Left lung (tissue), 10 donors: ENCODE measurements around the gene SYNGR4. TPM values are rescaled to one million over a fixed set of nuclear protein-coding genes. Genes with fewer than 3 reads are reported as not detected.
A peak's percentile ranks its signal among the peaks of the same experiment; 100 is the strongest.

ENCODE experiments used
- ATAC-seq: fragments of 200-7000 bp; cut with Tn5 transposase; one replicate; pipeline ENCODE4 v1.9.1; 2020; ENCODE audit warnings: moderate library complexity
- DNase-seq, 4 donors: peaks; one replicate each; pipeline ENCODE4 v3.0.0-alpha.2; 2013 to 2020
- H3K27ac ChIP-seq, 2 donors: fragments of 200-600 bp; sonication (generic) in 1 of 2; one replicate each; pipeline versions ENCODE4 v1.5.0 to v1.8.0; 2020 to 2021
- H3K27me3 ChIP-seq, 2 donors: fragments of 200-600 bp; sonication (generic) in 1 of 2; one replicate each; pipeline versions ENCODE4 v1.5.0 to v1.8.0; 2020 to 2021
- H3K36me3 ChIP-seq, 2 donors: fragments of 200-600 bp; sonication (generic) in 1 of 2; one replicate each; pipeline versions ENCODE4 v1.5.0 to v1.8.0; 2020 to 2021
- H3K4me1 ChIP-seq, 2 donors: fragments of 200-600 bp; one replicate each; pipeline ENCODE4 v1.8.0; 2021
- H3K4me3 ChIP-seq, 2 donors: fragments of 200-600 bp; sonication (generic) in 1 of 2; one replicate each; pipeline versions ENCODE4 v1.5.0 to v1.8.0; 2020 to 2021; ENCODE audit warnings: mild to moderate bottlenecking in 1 of 2
- H3K9me3 ChIP-seq, 2 donors: fragments of 200-600 bp; sonication (generic) in 1 of 2; one replicate each; pipeline versions ENCODE4 v1.5.0 to v1.8.0; 2020 to 2021
- CTCF ChIP-seq, 2 donors: fragments of 200-600 bp; sonication (generic) in 1 of 2; IDR thresholded peaks; one replicate each; pipeline versions ENCODE4 v1.5.0 to v1.8.0; 2021; ENCODE audit warnings: antibody characterized with exemption in 2 of 2
- intact Hi-C, 2 donors: fragments of 100-400 bp; cut with DNase I; formaldehyde crosslinking; loops; one replicate each; pipeline versions ENCODE4 v1.11.2 to v1.14.2; 2022
- polyA plus RNA-seq, 6 donors: library from polyadenylated mRNA; unstranded; fragments of 120-200 nt; gene quantifications; one replicate each; pipeline ENCODE4 v1.2.1, GENCODE V29; 2013; ENCODE audit not compliant: insufficient read length in 6 of 6
- total RNA-seq, 2 donors: library from RNA; stranded (reverse); fragmentation: NEBNext Ultra II Directional; extraction: Animal tissue kit (Norgen Biotek cat#: 25700); gene quantifications; one replicate each; pipeline ENCODE4 v1.2.1, GENCODE V29; 2021
- donor health status: DM: no; HTN: yes; CAD: no.
- donor health status: DM: no; HTN: no; CAD: no.

Gene SYNGR4
- total and polyA plus RNA-seq, 8 donors = 0.14 to 0.65 TPM; not detected in 6

GRCh38 chr19:48319647-48320541 lies 44.3 kb upstream of the SYNGR4 start:
- intact Hi-C loops = no loop called here
- TF ChIP-seq CTCF (IDR thresholded peaks at IDR 0.05) = peak; percentile 62 to 91
- no peaks in the 10 kb centered on the region for H3K27me3 ChIP-seq
- H3K4me3 ChIP-seq = no peak overlapping the region
- H3K27ac ChIP-seq = peak overlapping the region; percentile 99
- DNase-seq (peak; percentile 49 to 94 (median 83)), ATAC-seq (peak; percentile 56)
- no peaks in the 10 kb centered on the region for H3K36me3 ChIP-seq
- H3K9me3 ChIP-seq = no peaks in the 10 kb centered on the region
- H3K4me1 ChIP-seq = peaks cover 15 to 46% of the 10 kb centered on the region in 2 donors

- H3K27ac ChIP-seq = peak overlapping the region; percentile 99
- H3K27me3 ChIP-seq = no peaks in the 10 kb centered on the region
- H3K4me3 ChIP-seq = peak overlapping the region; percentile 43 to 63
- intact Hi-C loops = no loop called here
- peak; percentile 86 to 100 (median 98) for DNase-seq
- H3K9me3 ChIP-seq = no peaks in the 10 kb centered on the region
- peak; percentile 86 for ATAC-seq
- TF ChIP-seq CTCF (IDR thresholded peaks at IDR 0.05) = no peak
- H3K36me3 ChIP-seq = no peaks in the 10 kb centered on the region
- peaks cover 15 to 59% of the 10 kb centered on the region in 2 donors for H3K4me1 ChIP-seq
Measured at GRCh38 chr19:48321372-48321621, 42.9 kb upstream of the SYNGR4 start.

- DNase-seq (peak; percentile 99 to 100 (median 99)), ATAC-seq (peak; percentile 87)
- no peaks in the 10 kb centered on the region for H3K27me3 ChIP-seq
- intact Hi-C loops = no loop called here
- peak overlapping the region; percentile 43 to 63 for H3K4me3 ChIP-seq
- H3K36me3 ChIP-seq = no peaks in the 10 kb centered on the region
- H3K27ac ChIP-seq = peak overlapping the region; percentile 99
- peaks cover 18 to 65% of the 10 kb centered on the region in 2 donors for H3K4me1 ChIP-seq
- no peaks in the 10 kb centered on the region for H3K9me3 ChIP-seq
- peak in 1 of 2 donors; percentile 23 for TF ChIP-seq CTCF (IDR thresholded peaks at IDR 0.05)
Measured at GRCh38 chr19:48321622-48322591, 42.3 kb upstream of the SYNGR4 start.

- TF ChIP-seq CTCF (IDR thresholded peaks at IDR 0.05) = no peak
- peak; percentile 28 for ATAC-seq
- Histone ChIP-seq H3K9me3 (no peaks in the 10 kb centered on the region), H3K4me1 (peaks cover 15 to 91% of the 10 kb centered on the region in 2 donors), H3K27me3 (no peaks in the 10 kb centered on the region), H3K4me3 (peak within 1 kb of the TSS; percentile 57 to 68), H3K27ac (peak within 1 kb of the TSS; percentile 91 to 99), H3K36me3 (peaks cover 0 to 32% of the 10 kb centered on the region in 2 donors)
- DNase-seq = peak; percentile 84 to 91 (median 88)
- intact Hi-C loops = no loop called here
Measured at GRCh38 chr19:48325265-48325910, 38.8 kb upstream of the SYNGR4 start, which contains the start of gene EMP3. Gene EMP3 (plus strand): TSS chr19:48325552. CDS start chr19:48326845, 1,293 bp downstream.
